ENCODE measurements around the gene ERP27.

ERP27 gene

DNA sequence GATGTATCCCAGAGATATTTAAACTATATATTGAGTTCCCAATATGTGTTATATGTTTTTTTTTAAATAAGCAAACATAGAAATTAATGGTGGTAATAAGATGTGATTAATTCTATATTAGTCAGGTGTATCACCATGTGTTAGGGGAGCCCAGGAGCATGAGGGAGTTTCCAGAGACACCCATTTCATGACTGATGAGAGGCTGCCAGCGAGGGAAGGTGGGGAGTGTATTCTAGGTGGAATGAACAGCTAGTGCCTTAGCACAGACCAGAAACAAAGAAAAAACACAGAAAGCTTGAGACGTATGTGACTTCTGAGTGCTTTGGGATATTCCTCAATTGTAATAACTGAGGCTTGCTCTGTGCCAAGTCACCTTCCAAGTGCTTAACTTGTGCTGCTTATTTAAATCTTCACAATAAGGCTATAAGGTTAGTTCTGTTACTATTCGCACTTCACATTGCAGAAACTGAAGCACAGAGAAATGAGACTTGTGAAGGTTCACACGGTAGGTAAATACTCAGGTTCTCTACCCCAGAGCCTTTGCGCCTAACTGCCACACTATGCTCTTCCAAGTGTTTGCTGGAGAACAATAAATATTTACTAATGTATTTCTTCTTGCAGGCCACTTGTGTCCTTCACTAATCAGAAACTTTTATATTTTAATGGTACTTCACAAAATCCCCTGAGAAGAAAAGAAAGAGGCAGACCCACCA lies 34.8 kb downstream of the ERP27 start:
- no peak for DNase-seq (ENCODE audit: low read depth in 2 of 2)

DNA sequence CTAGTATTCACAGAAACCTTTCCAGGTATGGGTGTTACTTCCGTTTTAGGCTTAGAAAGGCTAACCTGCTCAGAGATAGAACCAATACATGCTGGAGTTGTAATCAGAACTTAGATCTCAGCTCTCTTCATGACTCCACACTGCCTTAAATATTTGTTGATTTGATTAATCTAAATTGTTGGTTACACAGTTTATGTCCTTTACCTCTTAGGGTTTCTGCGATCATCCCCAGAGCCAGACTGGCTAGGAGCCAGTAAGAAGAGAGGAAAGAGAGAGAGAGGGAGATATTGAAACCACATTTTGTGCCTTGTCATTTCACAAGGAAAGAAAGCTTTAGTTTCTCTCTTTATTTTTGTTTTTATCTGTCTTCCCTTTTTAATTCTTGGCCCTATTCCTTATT lies 35.9 kb downstream of the ERP27 start:
- DNase-seq (ENCODE audit: low read depth in 2 of 2), result no peak

DNA sequence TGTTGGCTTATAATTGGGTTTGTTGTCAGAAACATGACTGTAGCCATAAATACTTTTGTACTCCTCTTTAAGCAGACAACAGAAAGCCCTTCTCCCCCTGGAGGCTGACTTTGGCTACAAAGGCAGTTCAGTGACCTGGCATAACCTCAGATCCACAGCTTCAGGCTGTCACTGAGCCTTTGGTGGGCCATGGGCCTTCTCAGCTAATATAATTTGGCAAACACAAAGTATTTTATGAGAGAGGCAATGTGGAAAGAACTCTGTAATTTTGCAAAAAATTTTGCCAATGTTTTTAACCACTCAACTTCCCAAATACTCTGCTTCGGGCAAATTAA lies 37.1 kb downstream of the ERP27 start:
- DNase-seq (ENCODE audit: low read depth in 2 of 2), result no peak

DNA sequence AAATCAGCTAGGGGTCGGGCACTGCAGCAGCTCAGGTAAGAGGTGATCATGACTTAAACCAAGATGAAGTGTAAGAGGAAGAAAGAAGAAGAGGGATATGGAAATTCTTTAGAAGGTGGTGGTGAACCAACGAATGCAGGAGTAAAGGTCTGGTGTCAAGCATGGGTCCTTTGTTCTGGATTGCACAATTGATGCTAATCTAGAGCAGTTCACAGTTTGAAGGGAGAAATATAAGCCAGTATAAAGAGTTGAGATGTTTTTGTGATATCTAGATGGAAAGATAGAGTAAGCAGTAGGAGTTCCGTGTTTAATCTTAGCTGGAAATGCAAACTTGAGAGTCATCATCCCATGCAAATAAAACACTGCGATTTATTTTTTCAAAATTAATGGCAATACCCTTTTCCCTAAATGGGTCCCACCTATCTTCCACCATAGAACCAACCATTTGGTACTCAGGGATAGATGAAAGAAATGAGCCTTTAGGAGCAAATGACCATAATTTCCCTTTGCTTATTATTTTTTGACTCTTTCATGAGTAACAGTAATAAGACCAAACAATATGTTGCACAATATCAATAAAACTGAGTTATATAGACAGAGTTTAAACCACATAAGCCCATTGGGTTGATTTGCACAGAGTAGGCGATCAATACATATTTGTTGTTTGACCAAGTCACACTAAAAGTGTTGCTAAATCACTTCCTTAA lies 37.7 kb downstream of the ERP27 start:
- no peak for DNase-seq (ENCODE audit: low read depth in 2 of 2)

DNA sequence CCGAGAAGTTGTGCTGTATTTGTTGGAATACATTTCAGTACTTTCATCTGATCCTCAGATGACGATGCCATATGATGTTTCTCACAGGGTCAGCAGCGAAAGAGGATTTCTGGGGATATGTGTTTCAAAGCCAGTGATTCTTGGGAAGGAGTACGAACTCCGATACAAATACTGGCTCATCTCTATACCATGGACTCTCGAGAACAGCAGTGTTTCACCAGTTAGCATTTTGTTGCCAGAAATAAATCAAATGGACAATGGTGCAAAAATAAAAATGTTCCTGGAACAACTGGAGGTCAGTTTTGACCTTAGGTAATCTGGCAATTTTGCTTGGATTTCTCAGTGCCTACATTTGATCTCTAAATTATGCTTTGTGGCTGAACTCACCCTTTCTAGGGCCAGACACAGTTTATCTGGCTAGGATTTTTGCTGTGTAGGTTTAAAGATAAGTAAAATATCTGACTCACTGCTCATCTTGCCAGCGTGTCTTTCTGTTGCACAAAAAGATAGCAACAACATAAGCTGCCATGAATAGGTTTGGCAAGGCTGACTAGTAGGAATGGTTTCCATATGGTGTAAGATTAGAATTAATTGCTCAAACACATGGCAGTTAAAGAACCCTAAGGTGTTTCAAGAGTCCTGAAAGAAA lies 41.7 kb downstream of the ERP27 start:
- no peak for DNase-seq (ENCODE audit: low read depth in 2 of 2)

DNA sequence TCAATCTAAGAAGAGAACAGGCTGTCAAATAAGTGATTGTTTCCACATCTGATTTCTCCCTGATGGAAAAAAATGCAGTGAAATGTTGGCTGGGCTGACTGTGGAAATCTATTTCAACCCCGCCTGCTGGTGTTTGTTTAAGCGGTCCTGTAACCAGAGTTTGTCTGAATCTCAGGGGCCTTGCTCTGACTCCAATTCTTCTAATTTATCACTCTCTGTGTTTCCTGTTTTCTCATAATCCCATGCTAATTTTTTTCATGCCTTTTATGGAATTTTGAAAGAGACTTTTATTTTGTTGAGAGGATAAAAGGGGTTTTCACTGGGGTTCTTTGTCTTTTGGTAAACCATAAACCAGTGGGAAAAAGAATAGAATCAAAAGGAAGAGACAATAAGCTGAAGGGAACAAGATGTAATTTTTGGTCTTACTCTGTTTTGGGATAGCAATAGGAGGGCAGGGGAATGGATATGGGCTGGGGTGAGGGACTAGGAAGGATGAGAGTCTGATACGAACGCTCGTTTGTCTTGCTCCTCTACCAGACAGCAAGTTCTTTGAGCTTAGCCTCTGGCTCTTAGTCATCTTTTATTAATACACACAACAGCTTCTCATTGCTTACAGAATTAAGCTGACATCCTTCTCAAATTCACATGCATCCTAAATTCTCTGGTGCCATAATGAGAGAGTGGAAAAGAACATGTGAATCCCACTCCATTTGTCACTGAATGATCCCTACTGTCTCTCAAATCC lies 44.7 kb downstream of the ERP27 start:
- no peak for DNase-seq (ENCODE audit: low read depth in 2 of 2)

DNA sequence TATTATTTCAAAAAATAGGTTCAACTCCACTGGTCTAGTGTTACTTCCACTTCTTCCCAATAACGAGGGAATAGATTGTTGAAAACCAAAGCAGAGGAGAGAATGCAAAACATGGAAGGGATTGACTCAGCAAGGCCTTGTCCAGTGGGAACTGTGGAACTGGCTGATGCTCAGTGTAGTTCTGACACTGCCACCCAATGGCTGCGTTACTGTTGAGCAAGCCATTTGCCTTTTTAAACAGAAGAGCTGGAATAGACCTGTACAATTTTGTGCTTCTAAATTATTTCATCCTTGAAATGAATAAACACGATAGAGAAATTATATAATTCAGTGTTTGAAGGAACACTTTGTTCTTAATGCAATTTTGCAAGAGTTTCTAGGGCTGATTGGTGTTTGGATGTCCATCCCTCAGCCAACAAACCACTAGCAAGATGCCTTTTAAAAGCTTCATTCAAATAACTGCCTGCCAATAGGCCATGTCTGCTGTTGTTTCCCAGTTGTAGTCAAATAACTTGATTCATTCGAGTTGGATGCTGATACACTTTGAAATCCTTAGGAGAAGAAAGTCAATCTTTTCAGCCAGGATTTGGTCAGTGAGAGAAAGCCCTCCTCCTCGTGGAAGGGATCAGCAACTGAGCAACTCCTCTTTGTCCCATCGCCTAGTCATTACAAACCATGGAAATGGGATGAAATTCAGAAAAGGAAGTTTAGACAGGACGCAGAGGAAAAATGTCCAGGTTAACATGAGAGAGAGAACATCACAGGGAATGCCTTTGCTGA lies 45.4 kb downstream of the ERP27 start:
- no peak for DNase-seq (ENCODE audit: low read depth in 2 of 2)

DNA sequence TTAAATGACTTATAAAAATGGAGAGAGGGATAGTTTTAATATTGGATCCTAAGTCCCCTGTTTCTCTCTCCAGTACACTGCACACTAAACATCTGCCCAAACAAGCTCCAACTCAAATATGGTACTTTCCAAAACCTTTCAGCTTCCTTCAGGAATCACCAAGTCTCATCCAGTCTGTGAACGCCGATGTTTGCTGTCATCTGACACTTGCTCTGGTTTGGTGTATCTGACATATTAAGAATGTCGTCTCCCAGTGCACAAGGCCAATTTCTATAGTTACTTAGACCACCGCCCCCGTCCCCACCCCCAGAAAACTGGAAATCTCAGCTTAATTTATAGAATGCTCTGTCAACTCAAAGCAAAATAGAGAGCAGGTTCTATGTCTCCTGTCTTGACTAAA lies 47.6 kb downstream of the ERP27 start:
- DNase-seq (ENCODE audit: low read depth in 2 of 2), result no peak

DNA sequence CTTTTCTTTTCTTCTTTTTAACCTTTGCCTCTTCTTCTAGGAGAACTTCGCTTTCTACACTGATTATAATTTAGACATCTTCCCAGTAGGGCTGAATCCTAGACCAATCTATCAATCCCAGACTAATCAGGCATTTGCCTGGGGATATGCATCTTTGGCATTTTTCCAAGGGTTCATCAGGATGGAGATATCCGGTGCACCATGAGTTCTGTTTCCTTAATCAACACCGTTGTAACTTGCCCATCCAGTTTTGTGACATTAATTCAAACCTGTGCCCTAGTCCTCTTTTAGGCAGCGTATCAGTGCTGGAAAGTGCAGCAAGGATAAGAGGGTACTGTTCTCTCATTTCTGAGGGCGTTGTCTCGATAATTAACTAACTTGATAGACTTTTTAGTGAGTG lies 52.1 kb downstream of the ERP27 start:
- no peak for DNase-seq (ENCODE audit: low read depth in 2 of 2)

DNA sequence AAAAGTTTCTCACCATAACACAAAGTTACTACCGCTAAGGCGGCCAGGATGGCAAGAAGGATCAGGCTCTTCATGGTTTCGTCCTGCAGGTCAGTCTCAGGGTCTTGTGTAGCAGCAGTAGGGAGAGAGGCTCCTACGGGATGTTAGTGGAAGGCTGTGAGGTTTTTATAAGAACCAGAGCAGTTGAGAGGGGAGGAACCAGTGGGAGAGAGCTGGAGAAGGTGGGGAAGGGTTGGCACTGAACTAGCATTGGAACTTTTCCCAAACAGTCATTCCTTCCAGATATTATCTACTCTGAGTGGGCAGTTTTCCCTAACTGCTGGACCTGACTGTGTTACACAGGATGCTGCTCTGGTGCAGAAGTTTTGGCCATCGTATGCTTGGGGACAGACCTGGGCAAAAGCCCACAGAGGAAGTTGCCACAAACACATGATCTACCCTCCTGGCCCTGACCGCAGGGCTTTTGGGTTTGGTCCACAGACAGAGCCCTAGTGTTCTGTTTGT lies 52.6 kb downstream of the ERP27 start, which contains the start of gene MGP:
Gene MGP, minus strand, starts transcription at position 137 of the 504 bp plus-strand sequence. Its CDS starts 63 bp downstream, at position 74.
- no peak for DNase-seq (ENCODE audit: low read depth in 2 of 2)

DNA sequence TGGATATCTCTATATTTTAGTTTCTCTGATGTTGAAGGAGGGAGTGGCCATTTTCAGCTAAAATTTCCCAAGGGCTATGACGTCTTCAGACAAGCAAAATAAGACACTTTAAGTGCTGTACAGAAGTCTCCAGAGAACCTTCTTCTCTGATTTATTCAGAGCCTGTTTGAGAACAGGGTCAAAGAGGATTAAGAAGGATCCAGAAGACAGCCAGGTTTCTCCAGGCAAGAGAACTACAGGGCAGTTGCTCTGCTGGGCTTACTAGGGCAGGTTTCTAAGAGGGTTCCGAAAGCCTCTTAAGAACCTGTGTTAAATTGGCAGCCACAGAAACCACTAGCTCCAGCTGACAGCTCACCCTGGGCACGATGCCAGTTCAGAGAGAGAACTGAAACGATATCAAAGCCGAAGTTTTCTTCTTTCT lies 53.9 kb downstream of the ERP27 start:
- DNase-seq (ENCODE audit: low read depth in 2 of 2), result peak; percentile 72 to 73

DNA sequence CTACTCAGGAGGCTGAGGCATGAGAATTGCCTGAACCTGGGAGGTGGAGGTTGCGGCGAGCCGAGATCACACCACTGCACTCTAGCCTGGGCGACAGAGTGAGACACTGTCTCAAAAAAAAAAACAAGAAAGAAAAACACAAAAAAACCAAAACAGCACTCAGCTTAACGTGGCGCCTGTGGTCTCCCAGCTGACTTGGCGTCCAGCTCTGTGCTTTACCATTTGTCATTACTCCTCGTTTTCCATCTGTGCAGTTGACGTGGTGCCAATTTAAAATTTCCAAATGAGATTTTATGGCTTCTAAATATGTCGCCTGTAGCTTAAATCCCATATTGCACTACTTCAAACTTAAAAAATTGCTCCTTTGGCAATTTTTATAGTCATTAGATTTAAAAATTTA lies 54.7 kb downstream of the ERP27 start:
- no peak for DNase-seq (ENCODE audit: low read depth in 2 of 2)

DNA sequence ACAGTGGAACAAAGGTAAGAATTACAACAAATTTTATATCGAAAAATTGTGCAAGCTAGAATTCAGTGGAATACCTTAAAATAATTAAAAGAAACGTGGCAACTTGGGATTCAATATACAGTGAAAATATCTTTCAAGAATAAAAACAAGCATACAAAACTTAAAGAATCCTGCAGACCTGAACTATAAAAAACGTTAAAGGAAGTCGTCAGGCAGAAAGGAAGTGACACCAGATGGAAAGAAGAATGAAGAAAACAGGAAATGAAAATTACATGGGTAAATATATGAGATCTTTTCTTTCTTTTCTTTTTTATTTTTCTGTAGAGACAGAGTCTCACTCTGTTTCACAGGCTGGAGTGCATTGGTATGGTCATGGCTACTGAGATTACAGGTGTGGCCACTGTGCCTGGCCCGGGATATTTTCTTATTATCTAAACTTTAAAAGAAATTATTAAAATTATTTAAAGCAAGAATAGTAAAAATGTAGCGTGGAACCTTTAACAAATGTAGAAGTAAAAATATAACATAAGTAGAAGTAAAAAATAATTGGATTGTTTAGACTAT lies 57.4 kb downstream of the ERP27 start:
- DNase-seq (ENCODE audit: low read depth in 2 of 2), result no peak

DNA sequence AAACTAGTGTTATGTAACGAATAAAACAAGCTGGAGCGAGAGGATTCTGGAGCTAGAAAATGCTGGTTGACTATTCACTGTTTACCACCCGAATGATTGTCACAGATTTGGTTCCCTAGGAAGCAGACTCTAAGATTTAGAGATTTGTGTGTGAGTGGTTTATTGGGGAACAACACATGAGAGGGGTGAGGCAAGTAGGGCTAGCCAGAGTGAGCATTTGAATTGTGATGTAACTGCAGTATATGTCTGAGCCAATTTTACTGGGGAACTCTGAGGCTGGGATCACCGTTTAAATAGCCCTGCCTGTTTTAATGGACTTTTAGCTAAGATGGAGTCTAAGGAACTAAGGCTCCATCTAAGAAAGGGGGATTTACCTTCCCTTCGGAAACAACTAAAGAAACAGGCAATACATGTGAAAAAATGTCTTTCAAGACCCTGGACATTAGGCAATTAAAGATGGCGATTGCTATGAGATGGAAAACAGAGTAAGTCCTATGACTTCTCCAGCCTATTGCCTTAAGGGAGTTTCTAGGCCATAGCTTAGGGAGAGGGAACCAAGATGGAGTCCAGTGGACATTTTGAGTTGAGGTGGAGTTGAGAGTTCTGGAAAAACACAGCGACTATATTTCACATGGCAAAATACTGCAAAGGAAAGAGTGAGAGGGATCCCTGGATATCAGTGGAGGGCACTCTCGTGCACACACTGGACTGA lies 59.0 kb downstream of the ERP27 start:
- DNase-seq (ENCODE audit: low read depth in 2 of 2), result no peak

DNA sequence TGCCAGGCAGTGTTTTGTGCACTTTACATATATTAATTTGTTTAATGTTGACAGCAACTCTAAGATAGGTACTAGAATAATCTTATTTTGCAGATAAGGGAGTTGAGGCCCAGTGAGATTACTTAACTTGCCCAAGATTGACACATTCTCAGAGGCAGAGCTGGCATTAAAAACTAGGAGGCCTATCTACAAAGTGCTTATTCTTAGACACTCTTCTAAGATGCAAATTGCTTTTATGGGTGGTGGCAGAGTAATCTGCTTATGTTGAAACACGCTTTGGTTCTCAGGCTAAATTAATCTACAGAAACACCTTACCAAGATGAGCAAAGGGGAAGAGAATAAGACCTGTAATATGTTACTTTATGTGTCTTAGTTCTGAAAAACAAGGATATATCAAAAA lies 59.8 kb downstream of the ERP27 start:
- DNase-seq (ENCODE audit: low read depth in 2 of 2), result no peak

DNA sequence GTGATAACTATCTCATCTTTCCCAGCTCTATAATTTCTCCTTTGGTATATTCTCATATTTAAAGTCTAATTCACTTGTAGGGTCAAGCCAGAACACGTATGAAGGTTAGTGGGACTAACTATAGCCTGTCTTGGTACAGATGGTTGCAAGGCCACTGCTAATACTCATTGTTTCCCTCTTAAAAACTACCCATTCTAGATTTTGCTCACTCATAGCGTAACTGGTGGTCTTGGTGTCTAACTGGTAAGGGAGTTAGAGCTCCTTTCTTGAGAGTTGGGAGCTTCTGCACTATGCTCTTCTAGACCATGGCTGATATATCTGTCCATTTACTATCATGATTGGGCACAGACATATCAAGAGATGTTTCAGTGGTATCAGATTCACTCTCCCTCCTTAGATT lies 61.5 kb downstream of the ERP27 start:
- no peak for DNase-seq (ENCODE audit: low read depth in 2 of 2)

DNA sequence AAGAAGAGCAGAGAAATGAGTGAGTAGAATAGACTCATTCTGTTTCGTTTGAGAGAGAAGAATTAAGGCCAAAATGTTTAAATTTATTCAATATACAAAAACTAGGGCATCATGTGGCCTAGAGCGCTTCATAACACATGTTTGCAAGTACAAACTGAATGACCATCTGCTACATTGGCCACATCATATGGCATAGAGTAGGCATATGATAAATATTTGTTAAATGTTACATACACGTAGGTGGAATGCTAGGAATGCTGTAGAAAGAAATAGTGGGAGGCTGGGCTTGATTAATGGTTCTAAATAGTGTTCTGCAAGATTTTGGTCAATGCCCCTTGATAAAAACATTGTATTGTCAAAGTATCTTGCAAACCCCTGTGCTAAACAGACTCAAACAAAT lies 63.5 kb downstream of the ERP27 start:
- DNase-seq (ENCODE audit: low read depth in 2 of 2), result no peak

DNA sequence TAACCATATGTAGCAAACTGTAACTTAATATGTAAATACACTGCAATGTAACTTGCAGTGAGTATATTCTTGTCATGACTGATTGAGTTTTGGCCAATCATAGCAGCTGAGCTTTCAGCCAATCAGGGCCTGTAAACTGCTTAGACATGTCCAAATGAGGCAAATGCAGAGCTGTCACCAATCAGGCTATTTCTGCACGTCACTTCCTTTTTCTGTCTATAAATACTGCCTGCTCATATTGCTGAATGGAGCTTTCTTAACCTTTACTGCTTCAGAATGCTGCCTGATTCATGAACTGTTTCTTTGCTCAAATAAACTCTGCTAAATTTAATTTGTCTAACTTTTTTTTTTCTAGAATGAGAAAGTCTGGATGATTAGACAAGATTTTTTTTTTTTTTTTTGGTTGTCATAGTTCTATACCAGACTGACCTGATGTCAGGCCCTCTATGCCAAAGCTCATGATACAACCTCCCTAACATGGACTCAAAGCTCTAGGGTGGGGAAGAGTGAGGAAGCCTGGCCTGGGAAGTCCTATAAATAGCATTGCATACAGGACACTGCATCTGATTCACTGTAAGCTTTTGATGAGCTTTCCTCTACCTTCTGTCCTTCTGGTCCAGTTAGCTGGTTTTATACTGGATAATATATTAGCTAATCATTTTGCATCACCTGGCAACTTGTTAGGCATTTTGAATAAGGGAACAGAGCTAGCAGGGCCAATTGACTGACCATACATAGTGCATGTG lies 64.7 kb downstream of the ERP27 start:
- DNase-seq (ENCODE audit: low read depth in 2 of 2), result no peak

DNA sequence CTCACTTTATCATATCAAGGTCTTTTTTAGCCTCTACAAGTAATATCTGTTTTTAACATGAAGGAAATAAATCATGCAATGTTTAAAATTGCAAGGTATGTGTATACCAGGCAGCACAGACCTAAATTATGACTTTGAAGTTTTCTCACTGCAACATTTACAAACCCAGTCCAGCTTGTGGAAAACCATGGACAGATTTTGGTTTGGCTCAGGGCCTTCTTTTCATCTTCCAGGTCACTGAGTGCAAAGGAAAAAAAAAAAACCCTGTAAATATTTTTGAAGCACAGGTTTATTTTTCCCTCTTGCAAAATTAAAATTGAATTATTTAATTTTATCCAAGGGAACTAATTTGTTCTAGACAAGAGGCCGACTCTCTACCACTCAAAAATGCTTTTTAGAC lies 66.5 kb downstream of the ERP27 start:
- no peak for DNase-seq (ENCODE audit: low read depth in 2 of 2)

DNA sequence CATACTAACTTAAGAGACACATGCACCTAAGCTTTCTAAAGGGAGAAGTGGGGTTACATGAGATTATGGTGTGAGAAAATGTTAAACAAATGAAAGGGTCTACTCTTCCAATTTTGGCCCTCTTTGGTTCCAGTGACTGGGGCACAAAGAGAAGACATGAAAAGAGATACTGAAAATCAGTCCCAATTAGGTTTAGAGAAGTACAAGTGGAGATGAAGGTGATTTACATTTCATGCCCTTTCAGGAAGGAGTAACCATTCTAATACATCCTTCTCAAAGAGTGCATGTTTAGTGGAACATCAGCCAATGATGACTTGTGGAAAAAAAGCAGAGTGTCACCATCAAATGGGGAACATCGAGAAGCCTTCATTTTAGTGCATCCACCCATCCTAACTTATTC lies 67.1 kb downstream of the ERP27 start:
- DNase-seq (ENCODE audit: low read depth in 2 of 2), result no peak
